IPS-20b (cell line): ENCODE measurements around the gene KLK15.

Source experiments
- H3K27ac ChIP-seq: one replicate; pipeline ENCODE4 v1.5.1; 2013; ENCODE audit warnings: low read length
- H3K27me3 ChIP-seq: 2 replicates; pipeline ENCODE4 v1.6.1; 2013; ENCODE audit warnings: mild to moderate bottlenecking, low read length, inconsistent platforms; ENCODE audit not compliant: insufficient read depth
- H3K36me3 ChIP-seq: 2 replicates; pipeline ENCODE4 v1.6.1; 2013; ENCODE audit warnings: low read depth, mild to moderate bottlenecking, inconsistent platforms, low read length, moderate library complexity; ENCODE audit not compliant: insufficient read depth
- H3K4me1 ChIP-seq: 2 replicates; pipeline ENCODE4 v1.6.1; 2013; ENCODE audit warnings: mild to moderate bottlenecking, control low read depth, inconsistent platforms, low read length, moderate library complexity; ENCODE audit not compliant: insufficient read depth
- H3K4me3 ChIP-seq: 2 replicates; pipeline ENCODE4 v1.5.1; 2013; ENCODE audit warnings: mild to moderate bottlenecking, low read length, inconsistent platforms
- H3K9ac ChIP-seq: 2 replicates; pipeline ENCODE4 v1.6.1; 2013; ENCODE audit warnings: low read depth, mild to moderate bottlenecking, inconsistent platforms, low read length, moderate library complexity
- H3K9me3 ChIP-seq: 2 replicates; pipeline ENCODE4 v1.6.1; 2013; ENCODE audit warnings: mild to moderate bottlenecking, low read depth, low read length, inconsistent platforms; ENCODE audit not compliant: insufficient read depth

The KLK15 gene

GRCh38 chr19:50833117-50833801, at the start of gene KLK15:
KLK15 (minus strand) TSS chr19:50833574; CDS start chr19:50831492, 2,082 bp downstream.
- Histone ChIP-seq H3K4me3 (no peak within 1 kb of the TSS), H3K4me1 (no peaks in the 10 kb centered on the region; the same call in 1 of the 2 replicates), H3K27ac (no peak within 1 kb of the TSS), H3K9ac (no peak within 1 kb of the TSS), H3K27me3 (peaks cover 40% of the 10 kb centered on the region), H3K9me3 (no peaks in the 10 kb centered on the region; the same call in 1 of the 2 replicates), H3K36me3 (no peaks in the 10 kb centered on the region)

- H3K4me1 ChIP-seq, result no peaks in the 10 kb centered on the region
- no peaks in the 10 kb centered on the region; the same call in 1 of the 2 replicates for H3K27me3 ChIP-seq
- H3K36me3 ChIP-seq, result no peaks in the 10 kb centered on the region
- H3K4me3 ChIP-seq, result no peak overlapping the region
- H3K27ac ChIP-seq, result no peak overlapping the region
- no peak overlapping the region for H3K9ac ChIP-seq
- peaks cover 56% of the 10 kb centered on the region for H3K9me3 ChIP-seq
These were observed 48.8 kb upstream of the KLK15 start for GRCh38 chr19:50882188-50882587.

GRCh38 chr19:50880241-50880640, 46.9 kb upstream of the KLK15 start:
- no peak overlapping the region for H3K4me3 ChIP-seq
- H3K36me3 ChIP-seq, result no peaks in the 10 kb centered on the region
- H3K4me1 ChIP-seq, result no peaks in the 10 kb centered on the region
- H3K9ac ChIP-seq, result no peak overlapping the region
- no peaks in the 10 kb centered on the region; the same call in 1 of the 2 replicates for H3K27me3 ChIP-seq
- H3K27ac ChIP-seq, result no peak overlapping the region
- H3K9me3 ChIP-seq, result peaks cover 47% of the 10 kb centered on the region

- Histone ChIP-seq H3K9me3 (peaks cover 42% of the 10 kb centered on the region), H3K36me3 (no peaks in the 10 kb centered on the region), H3K27ac (no peak overlapping the region), H3K4me3 (no peak overlapping the region), H3K27me3 (no peaks in the 10 kb centered on the region; the same call in 1 of the 2 replicates), H3K4me1 (no peaks in the 10 kb centered on the region), H3K9ac (no peak overlapping the region)
These were observed 45.5 kb upstream of the KLK15 start for GRCh38 chr19:50878851-50879250.

- H3K4me3 ChIP-seq, result no peak overlapping the region
- no peak overlapping the region for H3K27ac ChIP-seq
- H3K27me3 ChIP-seq, result no peaks in the 10 kb centered on the region
- peaks cover 41% of the 10 kb centered on the region for H3K9me3 ChIP-seq
- H3K9ac ChIP-seq, result no peak overlapping the region
- no peaks in the 10 kb centered on the region for H3K4me1 ChIP-seq
- no peaks in the 10 kb centered on the region for H3K36me3 ChIP-seq
These were observed 44.0 kb upstream of the KLK15 start for GRCh38 chr19:50877338-50877737.

- H3K4me1 ChIP-seq, result no peaks in the 10 kb centered on the region
- H3K27ac ChIP-seq, result no peak overlapping the region
- no peak overlapping the region for H3K4me3 ChIP-seq
- peaks cover 44% of the 10 kb centered on the region for H3K9me3 ChIP-seq
- no peaks in the 10 kb centered on the region for H3K27me3 ChIP-seq
- no peaks in the 10 kb centered on the region for H3K36me3 ChIP-seq
- no peak overlapping the region for H3K9ac ChIP-seq
These were observed 43.1 kb upstream of the KLK15 start for GRCh38 chr19:50876456-50876855.

GRCh38 chr19:50875795-50876422, 42.5 kb upstream of the KLK15 start:
- Histone ChIP-seq H3K36me3 (no peaks in the 10 kb centered on the region), H3K9me3 (peaks cover 42% of the 10 kb centered on the region), H3K9ac (no peak overlapping the region), H3K27me3 (no peaks in the 10 kb centered on the region), H3K4me1 (no peaks in the 10 kb centered on the region), H3K27ac (no peak overlapping the region), H3K4me3 (no peak overlapping the region)

GRCh38 chr19:50874211-50874610, 40.8 kb upstream of the KLK15 start:
- H3K27me3 ChIP-seq, result no peaks in the 10 kb centered on the region
- H3K9ac ChIP-seq, result no peak overlapping the region

GRCh38 chr19:50873056-50873455, 39.7 kb upstream of the KLK15 start, which contains the start of gene KLK2:
KLK2 (plus strand) TSS chr19:50873439; CDS start chr19:50873474, 35 bp downstream.
- Histone ChIP-seq H3K36me3 (no peaks in the 10 kb centered on the region), H3K4me1 (no peaks in the 10 kb centered on the region), H3K9me3 (peaks cover 36% of the 10 kb centered on the region), H3K27ac (no peak within 1 kb of the TSS), H3K9ac (no peak within 1 kb of the TSS), H3K27me3 (no peaks in the 10 kb centered on the region), H3K4me3 (no peak within 1 kb of the TSS)

More at GRCh38 chr19:50874211-50874610, 40.8 kb upstream of the KLK15 start:
- Histone ChIP-seq H3K9me3 (peaks cover 40% of the 10 kb centered on the region), H3K36me3 (no peaks in the 10 kb centered on the region), H3K4me1 (no peaks in the 10 kb centered on the region), H3K4me3 (no peak overlapping the region), H3K27ac (no peak overlapping the region)

- Histone ChIP-seq H3K9me3 (peaks cover 47% of the 10 kb centered on the region), H3K27me3 (no peaks in the 10 kb centered on the region), H3K4me3 (no peak overlapping the region), H3K36me3 (no peaks in the 10 kb centered on the region), H3K9ac (no peak overlapping the region), H3K4me1 (no peaks in the 10 kb centered on the region), H3K27ac (no peak overlapping the region)
These were observed 37.2 kb upstream of the KLK15 start for GRCh38 chr19:50870417-50871089.

GRCh38 chr19:50869479-50869878, 36.1 kb upstream of the KLK15 start:
- Histone ChIP-seq H3K36me3 (no peaks in the 10 kb centered on the region), H3K27me3 (no peaks in the 10 kb centered on the region), H3K27ac (no peak overlapping the region), H3K9ac (no peak overlapping the region), H3K4me3 (no peak overlapping the region), H3K4me1 (no peaks in the 10 kb centered on the region), H3K9me3 (peaks cover 40% of the 10 kb centered on the region)
